ENCODE results near the gene OPCML.

The OPCML gene

GRCh38 chr11:132848336-132848735 lies 684.0 kb downstream of the OPCML start:
- Histone ChIP-seq H3K79me2 (ENCODE audit: low read length) (no peaks in the 10 kb centered on the region), H3K4me1 (ENCODE audit: low read length) (no peaks in the 10 kb centered on the region), H3K36me3 (replicated peaks; ENCODE audit: insufficient read depth, low read length) (no peaks in the 10 kb centered on the region), H3K9me3 (replicated peaks; ENCODE audit: insufficient read depth, low read length) (no peaks in the 10 kb centered on the region; the same call in 1 of the 2 replicates), H3K9me2 (replicated peaks; ENCODE audit: insufficient read depth, low read length) (no peaks in the 10 kb centered on the region), H3K27ac (ENCODE audit: low read length) (no peak overlapping the region), H3K27me3 (replicated peaks; ENCODE audit: insufficient read depth, low read length) (no peaks in the 10 kb centered on the region), H3K9ac (ENCODE audit: low read length) (no peak overlapping the region), H4K20me1 (ENCODE audit: insufficient read depth, low read length) (no peaks in the 10 kb centered on the region), H2AFZ (ENCODE audit: low read length) (no peak overlapping the region), H3K4me3 (ENCODE audit: low read length) (no peak overlapping the region), H3F3A (ENCODE audit: insufficient read depth, low read length) (no peaks in the 10 kb centered on the region), H3K4me2 (ENCODE audit: low read depth, low read length) (no peak overlapping the region)
- no peak for DNase-seq
- TF ChIP-seq EZH2phosphoT487 (IDR thresholded peaks at IDR 0.05; ENCODE audit: low read length) (no peak), EZH2 (optimal IDR thresholded peaks at IDR 0.05; ENCODE audit: low read depth, low read length) (no peak), CTCF (IDR thresholded peaks at IDR 0.05; ENCODE audit: low read length) (no peak)

- no peaks in the 10 kb centered on the region for H3K9me2 ChIP-seq (replicated peaks; ENCODE audit: insufficient read depth, low read length)
Observed at GRCh38 chr11:132846075-132846474, 686.2 kb downstream of the OPCML start.

GRCh38 chr11:132844956-132845696 lies 687.2 kb downstream of the OPCML start:
- no peaks in the 10 kb centered on the region for H3K27me3 ChIP-seq (replicated peaks; ENCODE audit: insufficient read depth, low read length)
- no peak for DNase-seq
- no peak for TF ChIP-seq EZH2phosphoT487 (IDR thresholded peaks at IDR 0.05; ENCODE audit: low read length)
- no peak for TF ChIP-seq CTCF (IDR thresholded peaks at IDR 0.05; ENCODE audit: low read length)
- no peak for TF ChIP-seq EZH2 (optimal IDR thresholded peaks at IDR 0.05; ENCODE audit: low read depth, low read length)
- H2AFZ ChIP-seq (ENCODE audit: low read length), result no peak overlapping the region
- no peaks in the 10 kb centered on the region for H3K9me2 ChIP-seq (replicated peaks; ENCODE audit: insufficient read depth, low read length)
- H3K4me3 ChIP-seq (ENCODE audit: low read length), result no peak overlapping the region
- no peak overlapping the region for H3K4me2 ChIP-seq (ENCODE audit: low read depth, low read length)
- no peaks in the 10 kb centered on the region for H3F3A ChIP-seq (ENCODE audit: insufficient read depth, low read length)
- no peaks in the 10 kb centered on the region for H3K36me3 ChIP-seq (replicated peaks; ENCODE audit: insufficient read depth, low read length)
- no peaks in the 10 kb centered on the region for H3K79me2 ChIP-seq (ENCODE audit: low read length)
- H3K9me3 ChIP-seq (replicated peaks; ENCODE audit: insufficient read depth, low read length), result no peaks in the 10 kb centered on the region
- no peaks in the 10 kb centered on the region for H4K20me1 ChIP-seq (ENCODE audit: insufficient read depth, low read length)
- no peaks in the 10 kb centered on the region for H3K4me1 ChIP-seq (ENCODE audit: low read length)
- no peak overlapping the region for H3K9ac ChIP-seq (ENCODE audit: low read length)
- H3K27ac ChIP-seq (ENCODE audit: low read length), result no peak overlapping the region

More at GRCh38 chr11:132846075-132846474, 686.2 kb downstream of the OPCML start:
- TF ChIP-seq CTCF (IDR thresholded peaks at IDR 0.05; ENCODE audit: low read length) (no peak), EZH2phosphoT487 (IDR thresholded peaks at IDR 0.05; ENCODE audit: low read length) (no peak), EZH2 (optimal IDR thresholded peaks at IDR 0.05; ENCODE audit: low read depth, low read length) (no peak)
- Histone ChIP-seq H3K36me3 (replicated peaks; ENCODE audit: insufficient read depth, low read length) (no peaks in the 10 kb centered on the region), H3K27me3 (replicated peaks; ENCODE audit: insufficient read depth, low read length) (no peaks in the 10 kb centered on the region), H3K27ac (ENCODE audit: low read length) (no peak overlapping the region), H3K4me1 (ENCODE audit: low read length) (no peaks in the 10 kb centered on the region), H3K4me2 (ENCODE audit: low read depth, low read length) (no peak overlapping the region), H3K4me3 (ENCODE audit: low read length) (no peak overlapping the region), H3K9ac (ENCODE audit: low read length) (no peak overlapping the region), H3F3A (ENCODE audit: insufficient read depth, low read length) (no peaks in the 10 kb centered on the region), H3K79me2 (ENCODE audit: low read length) (no peaks in the 10 kb centered on the region), H2AFZ (ENCODE audit: low read length) (no peak overlapping the region), H4K20me1 (ENCODE audit: insufficient read depth, low read length) (no peaks in the 10 kb centered on the region), H3K9me3 (replicated peaks; ENCODE audit: insufficient read depth, low read length) (no peaks in the 10 kb centered on the region)
- DNase-seq, result no peak
